Dendritic cell treated with granulocyte-macrophage colony-stimulating factor and Interleukin-4, amounts not matched to agents 40 ng/mL and 50 ng/mL, for 4 days (primary cell): ENCODE results near the gene SAMD7.

Experiments used
- H3K27ac Mint-ChIP-seq: one replicate; pipeline ENCODE4 v1.8.0; 2022; ENCODE audit warnings: mild to moderate bottlenecking, mixed read lengths
- H3K27me3 Mint-ChIP-seq: one replicate; pipeline ENCODE4 v1.8.0; 2022; ENCODE audit warnings: mild to moderate bottlenecking, mixed read lengths
- H3K36me3 Mint-ChIP-seq: one replicate; pipeline ENCODE4 v1.8.0; 2022; ENCODE audit warnings: low read depth, mixed read lengths
- H3K4me1 Mint-ChIP-seq: one replicate; pipeline ENCODE4 v1.8.0; 2022; ENCODE audit warnings: low read depth, mixed read lengths
- H3K4me3 Mint-ChIP-seq: one replicate; pipeline ENCODE4 v1.8.0; 2022; ENCODE audit warnings: mild to moderate bottlenecking, moderate library complexity, mixed read lengths
- H3K9me3 Mint-ChIP-seq: one replicate; pipeline ENCODE4 v1.8.0; 2022; ENCODE audit warnings: mixed read lengths
- intact Hi-C: fragments of 100-400 bp; cut with micrococcal nuclease; formaldehyde crosslinking; loops from one replicate; pipeline ENCODE4 v1.15.0; 2022

The SAMD7 gene

DNA sequence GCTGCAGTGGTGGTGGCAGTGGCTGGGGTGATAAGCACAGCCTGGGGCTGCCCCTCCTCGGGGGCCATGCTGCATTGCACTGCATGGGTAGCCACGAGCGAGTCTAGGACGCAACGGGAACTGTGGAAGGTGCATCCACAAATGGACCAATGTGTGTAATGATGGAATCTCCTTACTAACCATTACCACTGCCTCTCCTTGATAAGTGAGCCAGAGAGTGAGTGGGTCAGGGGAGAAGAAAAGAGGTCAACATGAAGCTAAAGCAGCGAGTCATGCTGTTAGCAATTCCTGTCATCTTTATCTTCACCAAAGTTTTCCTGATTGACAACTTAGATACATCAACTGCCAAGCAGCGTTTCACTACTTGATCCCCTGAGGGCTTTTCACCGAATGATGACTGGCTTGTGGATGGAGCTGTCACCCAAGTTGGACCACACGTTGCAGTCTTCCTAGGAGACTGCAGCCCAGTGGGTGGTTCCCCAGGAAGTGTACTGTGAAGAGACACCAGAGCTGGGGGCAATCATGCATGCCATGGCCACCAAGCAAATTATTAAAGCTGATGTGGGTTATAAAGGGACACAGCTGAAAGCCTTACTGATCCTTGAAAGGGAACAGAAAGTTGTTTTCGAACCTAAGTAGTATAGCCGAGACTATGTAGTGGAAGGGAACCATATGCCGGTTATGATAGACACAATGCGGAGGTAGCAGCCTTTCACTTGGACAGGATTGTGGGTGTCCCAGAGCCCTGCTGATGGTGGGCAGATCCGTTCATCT is 20.6 kb downstream of the SAMD7 start:
- intact Hi-C loops = no loop called here
- Mint-ChIP-seq H3K4me3 (no peak overlapping the region), H3K4me1 (peaks cover 5% of the 10 kb centered on the region)

GRCh38 chr3:169939320-169939719 is 27.9 kb downstream of the SAMD7 start:
- peaks cover 6% of the 10 kb centered on the region for H3K4me1 Mint-ChIP-seq
- peaks cover 3% of the 10 kb centered on the region for H3K27me3 Mint-ChIP-seq
- H3K27ac Mint-ChIP-seq = no peak overlapping the region
- intact Hi-C loops = no loop called here
- H3K9me3 Mint-ChIP-seq = no peaks in the 10 kb centered on the region
- H3K36me3 Mint-ChIP-seq = no peaks in the 10 kb centered on the region
- no peak overlapping the region for H3K4me3 Mint-ChIP-seq

More for the DNA sequence above, 20.6 kb downstream of the SAMD7 start:
- H3K36me3 Mint-ChIP-seq = no peaks in the 10 kb centered on the region
- no peaks in the 10 kb centered on the region for H3K9me3 Mint-ChIP-seq
- H3K27me3 Mint-ChIP-seq = peaks cover 2% of the 10 kb centered on the region
- no peak overlapping the region for H3K27ac Mint-ChIP-seq

DNA sequence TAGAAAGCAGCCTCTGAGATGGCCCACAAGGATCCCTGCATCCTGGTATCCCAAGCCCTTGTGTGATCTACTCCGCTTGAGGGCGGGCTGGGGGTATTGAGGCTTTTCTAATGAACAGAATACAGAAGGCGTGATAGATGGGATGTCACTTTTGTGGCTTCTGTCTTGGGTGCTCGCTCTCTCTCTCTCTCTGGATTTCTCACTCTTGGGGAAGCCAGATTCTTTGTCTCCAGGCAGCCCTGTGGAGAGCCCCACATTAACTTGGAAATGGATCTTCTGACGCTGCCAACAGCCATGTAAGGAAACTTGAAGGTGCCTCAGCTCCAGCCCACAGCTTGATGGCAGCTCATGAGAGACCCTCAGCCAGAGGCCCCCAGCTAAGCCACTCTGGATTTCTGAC is 28.4 kb downstream of the SAMD7 start:
- Mint-ChIP-seq H3K4me1 (peaks cover 6% of the 10 kb centered on the region), H3K4me3 (no peak overlapping the region), H3K36me3 (no peaks in the 10 kb centered on the region), H3K27ac (no peak overlapping the region), H3K9me3 (no peaks in the 10 kb centered on the region), H3K27me3 (peaks cover 3% of the 10 kb centered on the region)
- intact Hi-C loops = no loop called here

DNA sequence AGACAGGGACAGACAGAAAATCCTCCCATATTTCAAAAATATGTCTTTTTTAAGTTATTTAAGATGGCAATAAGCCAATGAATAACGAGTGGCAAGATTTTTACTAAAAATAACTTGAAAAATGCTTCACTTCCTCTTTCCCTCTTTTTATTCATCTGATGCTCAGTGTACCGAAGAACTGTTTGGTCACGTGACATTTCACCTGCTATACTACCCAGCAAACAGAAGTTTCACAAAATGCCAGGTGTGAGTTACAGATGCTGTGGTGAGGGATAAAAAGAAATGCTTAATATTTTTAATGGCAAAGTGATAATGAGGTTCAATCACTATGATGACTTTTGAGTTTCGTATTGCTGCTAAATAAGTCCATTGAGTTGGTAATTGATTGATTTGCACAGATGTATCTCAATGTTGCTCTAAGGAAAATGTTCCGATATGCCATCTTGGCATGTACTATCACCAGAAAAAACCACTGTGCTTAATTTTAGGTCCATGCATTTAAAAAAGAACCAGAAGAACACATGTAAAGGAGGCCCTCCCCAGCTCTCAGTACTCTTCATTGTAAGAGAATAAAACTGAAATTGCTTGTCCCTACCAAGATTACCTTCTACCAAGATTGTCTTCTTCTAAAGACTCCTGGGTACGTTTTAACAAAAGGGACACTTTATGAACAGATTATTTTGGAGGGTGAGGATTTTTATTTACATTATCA is 29.3 kb downstream of the SAMD7 start:
- intact Hi-C loops = no loop called here
- Mint-ChIP-seq H3K4me3 (no peak overlapping the region), H3K27ac (no peak overlapping the region), H3K36me3 (no peaks in the 10 kb centered on the region), H3K4me1 (peaks cover 14% of the 10 kb centered on the region), H3K27me3 (peaks cover 1% of the 10 kb centered on the region), H3K9me3 (no peaks in the 10 kb centered on the region)

DNA sequence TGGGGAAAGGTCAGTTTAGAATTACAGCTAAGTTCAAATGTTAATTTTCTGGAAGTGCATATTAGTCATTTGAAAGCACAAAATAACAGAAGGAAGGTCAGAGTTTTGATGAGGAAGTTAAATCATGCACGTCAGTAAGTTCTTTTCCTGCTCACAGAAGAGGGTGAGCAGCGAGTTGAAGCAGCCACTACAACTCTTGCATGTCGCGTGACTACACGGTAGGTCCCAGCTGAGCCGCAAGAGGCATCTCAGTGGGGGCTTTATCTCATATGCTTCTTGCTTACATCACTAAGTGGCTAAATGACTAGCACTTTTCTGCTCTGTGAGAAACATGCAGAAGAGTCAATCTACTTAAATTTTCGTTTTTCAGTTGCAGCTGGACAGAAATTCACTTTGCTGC is 33.9 kb downstream of the SAMD7 start:
- intact Hi-C loops = no loop called here
- Mint-ChIP-seq H3K27ac (peak overlapping the region; percentile 69), H3K27me3 (no peaks in the 10 kb centered on the region), H3K9me3 (no peaks in the 10 kb centered on the region), H3K4me3 (no peak overlapping the region), H3K36me3 (no peaks in the 10 kb centered on the region), H3K4me1 (peaks cover 10% of the 10 kb centered on the region)

DNA sequence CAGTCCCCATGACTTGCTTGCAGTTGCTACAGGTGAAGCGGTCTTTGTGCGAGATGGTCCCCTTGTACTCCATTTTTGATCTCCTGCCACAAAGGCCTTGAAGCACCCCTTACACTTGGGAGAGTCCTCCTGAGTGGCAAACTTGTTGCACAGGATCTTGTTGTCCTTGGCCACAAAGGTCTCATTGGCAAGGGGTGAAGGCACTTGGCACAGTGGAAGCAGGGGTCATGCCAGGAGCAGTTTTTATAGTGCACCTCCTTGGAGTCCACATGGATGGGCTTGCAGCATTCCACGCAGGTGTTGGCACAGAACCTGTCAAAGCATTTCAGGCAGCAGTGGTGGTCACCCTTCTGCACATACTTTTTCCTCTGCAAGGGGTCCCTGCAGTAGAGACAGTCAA is 35.0 kb downstream of the SAMD7 start:
- Mint-ChIP-seq H3K4me3 (no peak overlapping the region), H3K27ac (no peak overlapping the region), H3K36me3 (no peaks in the 10 kb centered on the region), H3K27me3 (no peaks in the 10 kb centered on the region), H3K4me1 (peaks cover 10% of the 10 kb centered on the region), H3K9me3 (no peaks in the 10 kb centered on the region)
- intact Hi-C loops = no loop called here

- H3K9me3 Mint-ChIP-seq = no peaks in the 10 kb centered on the region
- no peak overlapping the region for H3K4me3 Mint-ChIP-seq
- no peaks in the 10 kb centered on the region for H3K27me3 Mint-ChIP-seq
- H3K4me1 Mint-ChIP-seq = peaks cover 22% of the 10 kb centered on the region
- H3K27ac Mint-ChIP-seq = no peak overlapping the region
- intact Hi-C loops = no loop called here
- no peaks in the 10 kb centered on the region for H3K36me3 Mint-ChIP-seq
Observed at GRCh38 chr3:169948559-169949448, 37.4 kb downstream of the SAMD7 start.

DNA sequence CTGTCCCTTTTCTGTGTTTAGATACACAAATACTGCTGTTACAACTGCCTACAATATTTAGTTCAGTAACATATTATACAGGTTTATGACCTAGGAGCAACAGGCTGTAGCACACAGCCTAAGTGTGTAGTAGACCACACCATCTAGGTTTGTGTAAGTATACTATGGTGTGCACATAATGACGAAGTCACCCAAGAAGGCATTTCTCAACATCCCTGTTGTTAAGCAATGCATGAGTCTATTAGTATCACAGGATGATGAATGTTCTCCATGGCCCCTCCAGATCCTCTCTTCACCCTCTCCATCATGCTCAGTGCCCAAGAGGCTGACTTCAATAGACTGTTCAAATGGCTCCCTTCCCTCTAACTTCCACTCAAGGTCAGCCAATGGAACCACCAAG is 40.7 kb downstream of the SAMD7 start:
- Mint-ChIP-seq H3K4me3 (no peak overlapping the region), H3K27me3 (no peaks in the 10 kb centered on the region), H3K9me3 (no peaks in the 10 kb centered on the region), H3K4me1 (peaks cover 25% of the 10 kb centered on the region), H3K36me3 (no peaks in the 10 kb centered on the region), H3K27ac (no peak overlapping the region)
- intact Hi-C loops = no loop called here

DNA sequence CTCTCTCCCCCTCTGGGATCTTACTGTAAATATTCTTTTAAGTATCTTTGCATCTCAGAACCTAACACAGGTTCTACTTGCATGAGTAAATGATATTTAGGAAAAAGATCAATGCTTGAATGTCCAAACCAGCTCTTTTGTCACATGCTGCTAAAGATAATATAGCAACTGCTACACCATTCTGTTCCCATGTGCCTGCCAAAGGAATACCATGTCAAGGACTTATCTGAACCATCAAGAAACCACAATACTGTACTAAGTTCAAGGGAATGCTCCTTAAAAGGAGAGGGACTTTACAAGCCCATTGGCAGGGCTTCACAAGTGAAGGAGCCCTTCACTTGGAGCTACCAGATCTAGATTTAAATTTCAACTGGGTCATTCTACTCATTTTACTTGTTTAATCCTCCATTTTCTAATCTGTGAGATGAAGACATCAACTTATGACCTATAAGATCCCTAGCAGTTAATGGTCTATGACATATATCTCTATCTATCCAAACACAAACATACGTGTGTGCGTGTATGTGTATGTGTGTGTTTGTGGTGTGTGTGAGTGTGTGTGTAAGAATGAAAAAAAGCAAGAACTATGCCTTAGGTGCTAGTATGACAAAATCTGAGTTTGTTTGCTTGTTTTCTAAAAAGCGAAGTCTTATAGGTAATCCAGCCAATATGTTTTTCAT is 42.2 kb downstream of the SAMD7 start:
- Mint-ChIP-seq H3K9me3 (no peaks in the 10 kb centered on the region), H3K4me3 (peak overlapping the region; percentile 4), H3K36me3 (no peaks in the 10 kb centered on the region), H3K27ac (peak overlapping the region; percentile 63), H3K4me1 (peaks cover 25% of the 10 kb centered on the region), H3K27me3 (no peaks in the 10 kb centered on the region)
- intact Hi-C loops = no loop called here

- peaks cover 25% of the 10 kb centered on the region for H3K4me1 Mint-ChIP-seq
- H3K27ac Mint-ChIP-seq = peak overlapping the region; percentile 63
- H3K36me3 Mint-ChIP-seq = no peaks in the 10 kb centered on the region
- no peaks in the 10 kb centered on the region for H3K27me3 Mint-ChIP-seq
- intact Hi-C loops = no loop called here
- H3K9me3 Mint-ChIP-seq = no peaks in the 10 kb centered on the region
- H3K4me3 Mint-ChIP-seq = no peak overlapping the region
Observed at GRCh38 chr3:169954142-169954756, 42.9 kb downstream of the SAMD7 start.

DNA sequence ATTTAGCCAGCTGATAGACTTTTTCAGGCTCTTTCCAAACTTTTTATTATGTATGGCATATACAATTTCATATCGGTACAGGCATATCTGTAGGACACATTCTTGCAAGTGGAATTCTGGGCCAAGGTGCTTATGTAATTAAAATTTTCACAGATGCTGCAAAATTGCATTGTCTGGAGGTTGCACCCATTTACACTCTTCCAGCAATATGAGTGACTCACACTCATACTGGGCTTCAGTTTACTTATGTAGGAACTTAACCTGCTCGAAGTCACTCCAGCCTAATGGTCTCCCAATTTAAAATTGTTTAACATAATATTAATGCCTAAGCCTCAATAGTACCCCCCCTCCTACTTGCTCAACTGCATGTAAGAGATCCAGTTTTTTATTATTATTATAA is 44.0 kb downstream of the SAMD7 start:
- no peaks in the 10 kb centered on the region for H3K36me3 Mint-ChIP-seq
- H3K4me1 Mint-ChIP-seq = peaks cover 25% of the 10 kb centered on the region
- no peak overlapping the region for H3K27ac Mint-ChIP-seq
- H3K27me3 Mint-ChIP-seq = no peaks in the 10 kb centered on the region
- no peaks in the 10 kb centered on the region for H3K9me3 Mint-ChIP-seq
- intact Hi-C loops = no loop called here
- no peak overlapping the region for H3K4me3 Mint-ChIP-seq

GRCh38 chr3:169964176-169964575 is 52.8 kb downstream of the SAMD7 start:
- Mint-ChIP-seq H3K4me1 (peaks cover 26% of the 10 kb centered on the region), H3K36me3 (peaks cover 9% of the 10 kb centered on the region), H3K27me3 (peaks cover 3% of the 10 kb centered on the region), H3K9me3 (no peaks in the 10 kb centered on the region), H3K27ac (no peak overlapping the region), H3K4me3 (no peak overlapping the region)
- intact Hi-C loops = loop anchor here (10.0 kb wide), 1 partner anchor 911 kb away; the partner anchor contains the start of gene RPL22L1
